ENCODE measurements around the gene COL6A5. TPM values are rescaled to one million over a fixed set of nuclear protein-coding genes. Genes with fewer than 3 reads are reported as not detected.

COL6A5 gene
- total RNA-seq, 1 experiment from 2014 or later: not detected

DNA sequence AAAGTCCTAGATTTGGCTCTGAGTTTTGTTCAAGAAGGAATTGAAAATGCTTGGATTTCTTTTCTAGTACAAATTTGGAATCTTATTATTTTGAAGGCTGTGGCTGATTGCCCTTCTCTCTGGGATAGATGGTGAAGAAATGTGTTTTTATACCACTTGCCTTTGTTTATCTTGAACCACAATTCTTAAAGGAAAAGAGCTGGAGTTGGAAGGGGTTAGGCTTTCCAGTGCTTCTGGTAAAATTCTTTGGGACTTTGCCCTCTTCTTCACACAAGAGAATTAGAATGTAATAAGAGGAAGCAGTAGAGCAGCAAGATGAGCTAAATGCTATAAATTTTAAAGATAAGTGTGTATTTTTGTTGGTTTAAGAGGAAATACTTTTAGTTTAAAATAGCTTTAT, 65.8 kb downstream of the COL6A5 start:
- H3F3A ChIP-seq (ENCODE audit: low read length, unreplicated experiment): no peaks in the 10 kb centered on the region
- POLR2A ChIA-PET (ENCODE audit: unreplicated experiment): no interaction called here
- peaks cover 4% of the 10 kb centered on the region; the same call in 1 of the 2 replicates for H3K9me3 ChIP-seq (ENCODE audit: low read length)
- no peak overlapping the region for H3K4me3 ChIP-seq (ENCODE audit: low read length)
- CTCF ChIA-PET: no interaction called here
- no peaks in the 10 kb centered on the region for H3K4me1 ChIP-seq (ENCODE audit: insufficient read depth, low read length)
- no peak overlapping the region for H3K4me2 ChIP-seq (ENCODE audit: low read length)
- TF ChIP-seq, protein P1, sequence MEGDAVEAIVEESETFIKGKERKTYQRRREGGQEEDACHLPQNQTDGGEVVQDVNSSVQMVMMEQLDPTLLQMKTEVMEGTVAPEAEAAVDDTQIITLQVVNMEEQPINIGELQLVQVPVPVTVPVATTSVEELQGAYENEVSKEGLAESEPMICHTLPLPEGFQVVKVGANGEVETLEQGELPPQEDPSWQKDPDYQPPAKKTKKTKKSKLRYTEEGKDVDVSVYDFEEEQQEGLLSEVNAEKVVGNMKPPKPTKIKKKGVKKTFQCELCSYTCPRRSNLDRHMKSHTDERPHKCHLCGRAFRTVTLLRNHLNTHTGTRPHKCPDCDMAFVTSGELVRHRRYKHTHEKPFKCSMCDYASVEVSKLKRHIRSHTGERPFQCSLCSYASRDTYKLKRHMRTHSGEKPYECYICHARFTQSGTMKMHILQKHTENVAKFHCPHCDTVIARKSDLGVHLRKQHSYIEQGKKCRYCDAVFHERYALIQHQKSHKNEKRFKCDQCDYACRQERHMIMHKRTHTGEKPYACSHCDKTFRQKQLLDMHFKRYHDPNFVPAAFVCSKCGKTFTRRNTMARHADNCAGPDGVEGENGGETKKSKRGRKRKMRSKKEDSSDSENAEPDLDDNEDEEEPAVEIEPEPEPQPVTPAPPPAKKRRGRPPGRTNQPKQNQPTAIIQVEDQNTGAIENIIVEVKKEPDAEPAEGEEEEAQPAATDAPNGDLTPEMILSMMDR (conservative IDR thresholded peaks at IDR 0.05; ENCODE audit: low read depth, low read length): no peak
- TF ChIP-seq EZH2phosphoT487 (IDR thresholded peaks at IDR 0.05; ENCODE audit: borderline replicate concordance, low read length): no peak
- TF ChIP-seq EZH2 (IDR thresholded peaks at IDR 0.05; ENCODE audit: low read length, unreplicated experiment): no peak
- ATAC-seq: no peak
- H3K27ac ChIP-seq (ENCODE audit: low read length): no peak overlapping the region
- H3K9me2 ChIP-seq (replicated peaks; ENCODE audit: low read length): no peaks in the 10 kb centered on the region
- no peaks in the 10 kb centered on the region for H3K79me2 ChIP-seq (ENCODE audit: low read length)
- intact Hi-C loops (cut with micrococcal nuclease): no loop called here
- H4K20me1 ChIP-seq (ENCODE audit: low read length): no peaks in the 10 kb centered on the region
- H2AFZ ChIP-seq (ENCODE audit: low read length): no peak overlapping the region
- BruUV-seq (replicated peaks): no TSS peak
- H3K36me3 ChIP-seq (ENCODE audit: low read depth, low read length): no peaks in the 10 kb centered on the region
- no peak overlapping the region for H3K9ac ChIP-seq (ENCODE audit: low read length)
- no peaks in the 10 kb centered on the region for H3K27me3 ChIP-seq (ENCODE audit: low read length)
- DNase-seq: no peak

DNA sequence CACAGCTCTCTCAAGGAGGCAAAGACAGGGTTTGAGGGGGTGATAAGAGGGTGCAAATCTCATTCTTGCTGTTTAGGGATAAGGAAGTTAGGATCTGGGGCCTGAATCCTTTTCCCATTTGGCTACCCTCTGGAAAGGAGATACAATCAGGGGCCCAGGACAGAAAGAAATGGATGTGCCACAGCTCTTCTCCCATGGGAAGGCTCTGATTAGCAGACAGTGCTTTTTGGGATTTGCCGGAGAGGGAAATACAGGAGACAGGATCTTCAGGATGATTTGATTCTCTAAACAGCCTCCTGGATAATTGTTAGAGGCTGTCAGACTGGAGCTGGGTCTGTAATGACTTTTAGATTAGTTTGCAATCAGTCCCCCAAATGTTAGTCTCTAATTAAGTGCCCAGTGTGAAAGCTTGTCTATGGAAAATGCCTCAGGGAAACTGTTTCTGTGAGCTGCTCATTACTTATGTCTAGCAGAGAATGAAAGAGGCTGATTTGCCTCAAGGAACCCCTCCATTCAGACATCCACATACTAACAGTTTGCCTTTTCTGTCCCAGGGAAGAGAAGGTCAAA, 67.6 kb downstream of the COL6A5 start:
- Histone ChIP-seq H3K9me3 (ENCODE audit: low read length) (peaks cover 4% of the 10 kb centered on the region; the same call in 1 of the 2 replicates), H3K4me2 (ENCODE audit: low read length) (no peak overlapping the region), H3K79me2 (ENCODE audit: low read length) (no peaks in the 10 kb centered on the region), H2AFZ (ENCODE audit: low read length) (no peak overlapping the region), H4K20me1 (ENCODE audit: low read length) (no peaks in the 10 kb centered on the region), H3K27ac (ENCODE audit: low read length) (no peak overlapping the region), H3K9ac (ENCODE audit: low read length) (no peak overlapping the region), H3K4me3 (ENCODE audit: low read length) (no peak overlapping the region), H3K27me3 (ENCODE audit: low read length) (no peaks in the 10 kb centered on the region), H3F3A (ENCODE audit: low read length, unreplicated experiment) (no peaks in the 10 kb centered on the region), H3K4me1 (ENCODE audit: insufficient read depth, low read length) (no peaks in the 10 kb centered on the region), H3K36me3 (ENCODE audit: low read depth, low read length) (no peaks in the 10 kb centered on the region), H3K9me2 (replicated peaks; ENCODE audit: low read length) (no peaks in the 10 kb centered on the region)
- intact Hi-C loops (cut with micrococcal nuclease): no loop called here
- ATAC-seq (no peak), DNase-seq (no peak)
- BruUV-seq (replicated peaks): no TSS peak
- ChIA-PET CTCF (no interaction called here), POLR2A (ENCODE audit: unreplicated experiment) (no interaction called here)
- TF ChIP-seq EZH2 (IDR thresholded peaks at IDR 0.05; ENCODE audit: low read length, unreplicated experiment) (no peak), EZH2phosphoT487 (IDR thresholded peaks at IDR 0.05; ENCODE audit: borderline replicate concordance, low read length) (no peak)
- TF ChIP-seq, protein P1 (conservative IDR thresholded peaks at IDR 0.05; ENCODE audit: low read depth, low read length): no peak

DNA sequence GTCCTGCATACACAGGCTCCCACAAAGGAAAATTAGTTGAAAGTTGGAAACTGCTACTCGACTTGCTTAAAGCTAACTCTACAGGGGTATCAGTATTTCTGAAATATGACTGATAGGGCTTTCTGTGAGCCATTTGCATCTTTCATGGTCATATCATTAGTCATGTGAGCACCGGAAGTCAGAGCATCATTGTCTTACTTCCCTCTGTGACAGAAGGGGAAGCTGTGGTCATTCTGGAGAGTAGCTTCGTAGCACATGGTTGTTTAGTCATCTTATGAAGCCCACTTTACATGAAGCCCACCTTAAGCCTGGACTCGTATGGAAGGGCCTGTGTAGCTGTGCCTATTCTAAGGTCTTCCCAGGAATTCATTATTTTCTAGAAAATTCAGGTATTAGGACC, 69.0 kb downstream of the COL6A5 start:
- DNase-seq (no peak), ATAC-seq (no peak)
- H3F3A ChIP-seq (ENCODE audit: low read length, unreplicated experiment): no peaks in the 10 kb centered on the region
- intact Hi-C loops (cut with micrococcal nuclease): no loop called here
- H3K4me3 ChIP-seq (ENCODE audit: low read length): no peak overlapping the region
- no peaks in the 10 kb centered on the region for H4K20me1 ChIP-seq (ENCODE audit: low read length)
- H3K9ac ChIP-seq (ENCODE audit: low read length): no peak overlapping the region
- no peak overlapping the region for H2AFZ ChIP-seq (ENCODE audit: low read length)
- H3K36me3 ChIP-seq (ENCODE audit: low read depth, low read length): no peaks in the 10 kb centered on the region
- H3K4me1 ChIP-seq (ENCODE audit: insufficient read depth, low read length): no peaks in the 10 kb centered on the region
- no peaks in the 10 kb centered on the region for H3K27me3 ChIP-seq (ENCODE audit: low read length)
- no peak overlapping the region for H3K27ac ChIP-seq (ENCODE audit: low read length)
- no peaks in the 10 kb centered on the region for H3K9me3 ChIP-seq (ENCODE audit: low read length)
- ChIA-PET POLR2A (ENCODE audit: unreplicated experiment) (no interaction called here), CTCF (no interaction called here)
- no peak overlapping the region for H3K4me2 ChIP-seq (ENCODE audit: low read length)
- no peak for TF ChIP-seq EZH2phosphoT487 (IDR thresholded peaks at IDR 0.05; ENCODE audit: borderline replicate concordance, low read length)
- no peak for TF ChIP-seq EZH2 (IDR thresholded peaks at IDR 0.05; ENCODE audit: low read length, unreplicated experiment)
- TF ChIP-seq, protein P1 (conservative IDR thresholded peaks at IDR 0.05; ENCODE audit: low read depth, low read length): no peak
- H3K9me2 ChIP-seq (replicated peaks; ENCODE audit: low read length): no peaks in the 10 kb centered on the region
- H3K79me2 ChIP-seq (ENCODE audit: low read length): no peaks in the 10 kb centered on the region
- no TSS peak for BruUV-seq (replicated peaks)

All from PC-3 (cell line).